AG09319 (cell line): ENCODE measurements around the gene DYSF.

Experiments used
- DNase-seq: peaks from one replicate; pipeline ENCODE4 v3.0.0-alpha.2; 2010; ENCODE audit warnings: low read depth; ENCODE audit errors: extremely low read depth
- CTCF ChIP-seq: IDR thresholded peaks from 2 replicates; pipeline ENCODE4 v1.5.1; 2011; ENCODE audit warnings: low read depth, mild to moderate bottlenecking, inconsistent platforms, low read length, moderate library complexity

Gene DYSF

GRCh38 chr2:71494523-71495155 lies 41.3 kb downstream of the DYSF start:
- no peak for TF ChIP-seq CTCF
- no peak for DNase-seq

- TF ChIP-seq CTCF = no peak
- DNase-seq = no peak
These were observed 42.9 kb downstream of the DYSF start for GRCh38 chr2:71496156-71496770.

GRCh38 chr2:71498261-71498701 lies 44.9 kb downstream of the DYSF start:
- no peak for DNase-seq
- TF ChIP-seq CTCF = no peak

- DNase-seq = no peak
These were observed 46.3 kb downstream of the DYSF start for GRCh38 chr2:71499691-71500090.

GRCh38 chr2:71500426-71501079 lies 47.2 kb downstream of the DYSF start:
- TF ChIP-seq CTCF = no peak

More at GRCh38 chr2:71499691-71500090, 46.3 kb downstream of the DYSF start:
- no peak for TF ChIP-seq CTCF

GRCh38 chr2:71502941-71503738 lies 49.8 kb downstream of the DYSF start:
- no peak for TF ChIP-seq CTCF
- DNase-seq = no peak

More at GRCh38 chr2:71500426-71501079, 47.2 kb downstream of the DYSF start:
- no peak for DNase-seq

GRCh38 chr2:71503837-71504236 lies 50.5 kb downstream of the DYSF start:
- DNase-seq = no peak
- TF ChIP-seq CTCF = no peak
